Small intestine (tissue), 7 donors: ENCODE measurements around the gene CRB1. TPM values are rescaled to one million over a fixed set of nuclear protein-coding genes. Genes with fewer than 3 reads are reported as not detected.
A peak's percentile ranks its signal among the peaks of the same experiment; 100 is the strongest.

Experiments used
- DNase-seq, 2 donors: peaks; one replicate each; pipeline versions ENCODE4 v3.0.0 to v3.0.0-alpha.2; 2013
- FAIRE-seq: peaks from 2 replicates; lab custom pipeline; 2012; peaks lifted over from hg19 to GRCh38; lab: Jason Lieb, UNC
- H3K27ac ChIP-seq, 3 donors: one replicate each; pipeline ENCODE4 v1.5.1; 2013; ENCODE audit warnings: low read length in 2 of 3, mild to moderate bottlenecking in 2 of 3, control low read depth in 1 of 3, inconsistent platforms in 1 of 3, low read depth in 1 of 3, moderate library complexity in 1 of 3
- H3K27me3 ChIP-seq, 3 donors: one replicate each; pipeline ENCODE4 v1.6.1; 2013; ENCODE audit warnings: low read length in 3 of 3, inconsistent platforms in 1 of 3; ENCODE audit not compliant: control insufficient read depth in 3 of 3, insufficient read depth in 3 of 3
- H3K36me3 ChIP-seq, 3 donors: one replicate each; pipeline ENCODE4 v1.6.1; 2013; ENCODE audit warnings: low read length in 3 of 3, inconsistent platforms in 1 of 3, low read depth in 1 of 3, mild to moderate bottlenecking in 1 of 3, moderate library complexity in 1 of 3; ENCODE audit not compliant: control insufficient read depth in 3 of 3, insufficient read depth in 2 of 3
- H3K4me1 ChIP-seq, 3 donors: one replicate each; pipeline ENCODE4 v1.6.1; 2013; ENCODE audit warnings: low read length in 2 of 3, inconsistent platforms in 1 of 3, low read depth in 1 of 3, mild to moderate bottlenecking in 1 of 3, moderate library complexity in 1 of 3; ENCODE audit not compliant: control insufficient read depth in 3 of 3, insufficient read depth in 2 of 3
- H3K4me3 ChIP-seq, 3 donors: one replicate each; pipeline ENCODE4 v1.5.1; 2013; ENCODE audit warnings: low read length in 3 of 3, control low read depth in 1 of 3, inconsistent platforms in 1 of 3, low read depth in 1 of 3, mild to moderate bottlenecking in 1 of 3, moderate library complexity in 1 of 3
- H3K9me3 ChIP-seq, 2 donors: one replicate each; pipeline ENCODE4 v1.6.1; 2013; ENCODE audit warnings: low read depth in 1 of 2, low read length in 1 of 2; ENCODE audit not compliant: control insufficient read depth in 2 of 2, insufficient read depth in 1 of 2
- WGBS, 3 donors: extraction: QIAGEN DNeasy Blood & Tissue Kit; methylation state at CpG; one replicate each; pipeline ENCODE4 v1.1.7; 2013; 5-methylcytosine and 5-hydroxymethylcytosine counted together
- polyA plus RNA-seq, 4 donors: library from polyadenylated mRNA; stranded (reverse) in 3 of 4; unstranded in 1 of 4; fragments of 200-250 nt in 3 of 4; fragments of 120-200 nt in 1 of 4; gene quantifications; one replicate each; pipeline versions ENCODE4 v1.2.1 to v1.2.3, GENCODE V29; 2013
- donor health status: healthy with polysubstance abuse.
- donor health status: control.
- donor health status: control.
- donor health status: Bipolar disorder and iron deficiency.
- donor health status: healthy.

The CRB1 gene
- polyA plus RNA-seq, 4 donors: 0.06 to 0.10 TPM; not detected in 2

DNA sequence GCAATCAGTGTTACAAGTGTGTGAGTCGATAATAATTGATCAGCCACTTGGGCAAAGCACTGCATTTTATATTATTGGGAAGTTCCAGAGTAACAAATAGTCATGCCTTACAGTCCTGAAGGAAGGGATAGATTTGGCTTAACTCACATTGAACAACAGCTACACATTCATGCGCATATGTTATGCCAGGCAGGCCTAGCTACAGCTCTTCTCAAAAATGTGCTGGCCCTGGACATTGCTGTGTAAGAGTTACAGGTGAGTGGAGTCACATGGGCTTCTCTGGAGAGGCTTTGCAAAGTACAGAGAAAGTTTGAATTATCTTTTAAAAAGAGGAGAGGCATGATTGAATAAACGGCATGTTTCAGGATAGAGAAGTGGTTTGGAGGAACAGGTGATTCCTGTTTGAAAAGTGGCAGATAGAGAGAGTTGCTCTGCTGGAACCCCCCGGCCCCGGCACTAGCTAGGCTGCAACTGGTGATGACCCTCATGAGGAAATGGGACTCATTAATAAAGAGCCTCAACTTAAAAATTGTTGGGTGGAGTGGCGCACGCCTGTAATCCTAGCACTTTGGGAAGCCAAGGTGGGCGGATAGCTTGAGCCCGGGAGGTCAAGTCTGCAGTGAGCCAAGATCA is 200.6 kb downstream of the CRB1 start:
- no peak for FAIRE-seq
- Histone ChIP-seq H3K27ac (no peak overlapping the region), H3K36me3 (no peaks in the 10 kb centered on the region), H3K4me1 (no peaks in the 10 kb centered on the region), H3K9me3 (no peaks in the 10 kb centered on the region), H3K4me3 (no peak overlapping the region), H3K27me3 (peaks cover 0 to 2% (median 0%) of the 10 kb centered on the region in 3 donors)
- no peak for DNase-seq
- 83 to 90% (median 86%) methylated on average over 9 of the region's 9 CpGs for WGBS, 3 donors

DNA sequence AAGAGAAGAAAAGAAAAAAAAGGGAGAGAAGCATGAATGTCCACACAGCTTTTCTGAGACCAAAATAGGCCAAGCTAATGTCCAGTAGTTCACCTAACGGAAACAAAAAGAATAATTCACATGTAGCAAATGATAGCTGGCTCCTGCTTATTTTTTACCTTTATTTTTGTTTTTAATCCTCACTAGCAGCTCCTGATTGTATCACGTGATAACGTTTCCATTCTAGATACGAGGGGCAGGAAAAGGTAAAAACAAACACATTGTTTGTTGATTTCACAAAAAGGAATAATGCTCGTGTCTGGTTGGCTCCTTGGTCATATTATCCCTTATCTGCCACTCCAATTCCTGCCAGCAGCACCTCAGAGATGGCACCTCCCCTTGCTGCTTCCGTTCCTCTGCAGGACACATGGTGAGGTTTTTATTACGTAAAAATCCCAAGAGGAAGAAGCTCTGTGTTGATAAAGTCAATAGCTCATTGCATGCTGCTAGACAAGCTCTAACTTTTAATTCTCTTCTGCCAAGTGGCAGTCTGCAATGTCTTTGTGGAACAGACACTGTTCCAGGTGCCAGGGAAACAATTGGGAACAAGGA is 201.7 kb downstream of the CRB1 start:
- H3K4me1 ChIP-seq: no peaks in the 10 kb centered on the region
- no peak overlapping the region for H3K4me3 ChIP-seq
- FAIRE-seq (no peak), DNase-seq (no peak)
- H3K9me3 ChIP-seq: no peaks in the 10 kb centered on the region
- peaks cover 0 to 2% (median 2%) of the 10 kb centered on the region in 3 donors for H3K27me3 ChIP-seq
- 58 to 62% (median 61%) methylated on average over 7 of the region's 7 CpGs for WGBS, 3 donors
- no peaks in the 10 kb centered on the region for H3K36me3 ChIP-seq
- no peak overlapping the region for H3K27ac ChIP-seq

DNA sequence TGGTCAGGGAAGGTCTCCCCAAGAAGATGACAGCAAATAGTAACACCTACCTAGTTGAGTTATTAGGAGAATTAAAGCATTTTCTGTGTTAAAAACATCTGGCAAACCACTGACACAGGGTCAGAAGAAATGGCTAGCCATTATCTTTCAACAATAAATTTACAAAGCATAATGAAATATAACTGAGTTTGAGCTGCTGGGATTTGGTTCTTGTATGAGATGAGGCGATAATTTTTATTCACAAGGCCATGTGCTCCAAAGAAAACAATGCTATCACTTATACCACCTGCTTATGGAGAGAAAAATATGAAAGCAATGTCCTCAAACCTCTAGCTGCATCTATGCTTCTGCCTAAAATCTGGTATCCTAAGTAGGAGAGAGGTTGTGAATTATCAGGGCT is 202.3 kb downstream of the CRB1 start:
- 81 to 91% (median 85%) methylated on average over 1 of the region's 1 CpG for WGBS, 3 donors
- DNase-seq: no peak
- H3K27me3 ChIP-seq: peaks cover 0 to 2% (median 2%) of the 10 kb centered on the region in 3 donors
- no peak overlapping the region for H3K4me3 ChIP-seq
- no peaks in the 10 kb centered on the region for H3K4me1 ChIP-seq
- H3K9me3 ChIP-seq: no peaks in the 10 kb centered on the region
- FAIRE-seq: no peak
- H3K27ac ChIP-seq: no peak overlapping the region
- no peaks in the 10 kb centered on the region for H3K36me3 ChIP-seq

DNA sequence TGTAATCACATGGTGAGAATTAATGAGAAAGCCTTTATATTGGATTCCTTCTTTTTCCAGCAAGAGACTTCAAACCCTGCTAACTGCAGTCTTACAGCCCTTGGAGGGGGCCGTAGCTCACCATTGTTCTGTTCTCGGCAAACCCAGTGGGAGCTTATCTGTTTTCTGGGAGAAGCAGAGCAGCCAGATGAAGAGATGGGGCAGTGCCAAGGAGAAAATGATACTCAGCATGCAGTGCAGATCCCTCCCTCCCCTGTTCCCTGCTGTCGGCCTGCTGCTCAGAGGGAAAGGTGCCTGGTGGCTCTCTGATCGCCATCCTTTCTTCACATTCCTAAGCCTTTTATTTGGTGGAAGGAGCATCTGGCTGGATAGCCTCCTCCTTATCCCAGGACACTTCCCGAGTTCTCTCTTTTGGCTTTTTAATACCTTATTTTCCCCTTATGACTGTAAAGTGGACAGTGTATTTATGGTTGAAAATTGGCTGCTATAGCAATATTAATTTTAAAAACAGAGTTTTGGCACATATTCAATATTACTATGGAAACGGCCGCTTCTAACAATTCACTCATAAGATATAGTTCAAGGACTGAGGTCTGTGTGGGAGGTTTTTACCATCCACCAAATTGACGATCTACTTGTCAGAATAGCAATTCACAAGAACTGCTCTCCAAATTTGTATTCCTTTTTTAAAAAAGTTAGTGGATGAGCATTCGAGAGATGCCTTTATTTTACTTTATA is 203.4 kb downstream of the CRB1 start:
- H3K4me1 ChIP-seq: no peaks in the 10 kb centered on the region
- 65 to 79% (median 72%) methylated on average over 9 of the region's 9 CpGs for WGBS, 3 donors
- no peaks in the 10 kb centered on the region for H3K36me3 ChIP-seq
- FAIRE-seq (no peak), DNase-seq (no peak)
- no peak overlapping the region for H3K27ac ChIP-seq
- peaks cover 0 to 2% (median 2%) of the 10 kb centered on the region in 3 donors for H3K27me3 ChIP-seq
- H3K4me3 ChIP-seq: no peak overlapping the region
- H3K9me3 ChIP-seq: no peaks in the 10 kb centered on the region

DNA sequence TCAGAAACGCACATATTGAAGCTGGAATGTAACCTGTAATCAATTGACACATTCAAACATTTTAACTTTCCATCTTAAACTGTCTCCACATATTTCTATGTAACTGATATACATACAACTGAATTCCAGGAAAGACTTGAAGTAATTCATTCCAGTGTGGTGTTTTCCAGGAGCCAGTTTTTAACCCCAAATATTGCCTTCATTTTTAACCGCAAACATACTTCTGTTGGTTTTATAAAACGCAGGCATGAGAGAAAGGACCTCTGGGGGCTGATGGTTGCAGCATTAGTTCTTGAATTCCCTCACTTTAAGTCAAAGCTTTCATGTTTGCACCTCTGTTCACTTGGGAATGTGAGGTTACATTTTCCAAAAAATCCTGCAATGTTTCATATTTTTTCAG is 204.1 kb downstream of the CRB1 start:
- no peak for FAIRE-seq
- Histone ChIP-seq H3K27ac (no peak overlapping the region), H3K4me3 (no peak overlapping the region), H3K9me3 (no peaks in the 10 kb centered on the region), H3K27me3 (peaks cover 0 to 2% (median 2%) of the 10 kb centered on the region in 3 donors), H3K4me1 (no peaks in the 10 kb centered on the region), H3K36me3 (no peaks in the 10 kb centered on the region)
- DNase-seq: no peak
- WGBS, 3 donors: 90 to 97% (median 95%) methylated on average over 3 of the region's 3 CpGs

DNA sequence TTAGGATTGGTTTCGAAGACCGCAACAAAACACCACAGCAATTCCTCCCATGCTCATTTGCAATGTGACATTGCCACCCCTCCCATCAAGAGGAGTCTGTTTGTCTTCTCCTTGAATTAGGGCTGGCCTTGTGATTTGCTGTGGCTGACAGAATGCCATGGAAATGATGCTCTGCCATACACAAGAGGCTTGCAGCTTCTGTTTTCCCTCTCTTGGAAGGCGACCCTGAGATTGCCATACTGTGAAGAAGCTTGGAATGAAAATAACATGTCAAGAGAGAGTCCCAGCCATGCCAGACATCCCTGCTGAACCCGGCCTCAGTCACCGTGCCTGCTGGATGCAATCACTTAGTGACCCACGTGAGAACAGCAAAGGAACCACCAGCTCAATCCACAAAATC is 212.4 kb downstream of the CRB1 start:
- H3K9me3 ChIP-seq: no peaks in the 10 kb centered on the region
- FAIRE-seq: no peak
- no peak overlapping the region for H3K27ac ChIP-seq
- no peak overlapping the region for H3K4me3 ChIP-seq
- no peak for DNase-seq
- H3K36me3 ChIP-seq: no peaks in the 10 kb centered on the region
- H3K27me3 ChIP-seq: no peaks in the 10 kb centered on the region
- H3K4me1 ChIP-seq: no peaks in the 10 kb centered on the region
- 79 to 86% (median 84%) methylated on average over 6 of the region's 6 CpGs for WGBS, 3 donors

DNA sequence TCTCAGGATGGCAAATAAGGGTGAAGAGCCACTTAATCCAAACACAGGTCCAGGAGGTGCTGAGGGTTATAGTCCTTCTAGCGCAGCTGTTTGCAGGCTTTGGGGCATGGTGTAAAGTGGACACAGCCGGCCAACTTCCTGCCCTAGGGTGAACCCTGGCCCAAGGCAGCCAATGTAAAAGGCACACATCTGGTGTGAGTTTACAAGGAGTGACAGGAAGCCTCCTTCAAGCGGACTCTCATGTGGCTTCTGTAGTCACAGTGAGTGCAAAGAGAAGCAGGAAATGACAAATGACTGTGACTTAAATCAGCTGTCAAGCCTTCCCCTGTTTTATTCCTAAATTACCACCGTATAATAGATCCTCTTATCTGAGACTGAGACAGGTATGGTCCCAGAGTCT is 213.0 kb downstream of the CRB1 start:
- no peak overlapping the region for H3K27ac ChIP-seq
- no peaks in the 10 kb centered on the region for H3K27me3 ChIP-seq
- H3K36me3 ChIP-seq: no peaks in the 10 kb centered on the region
- WGBS, 3 donors: 38 to 44% (median 40%) methylated on average over 4 of the region's 4 CpGs
- FAIRE-seq (no peak), DNase-seq (no peak)
- H3K9me3 ChIP-seq: no peaks in the 10 kb centered on the region
- no peak overlapping the region for H3K4me3 ChIP-seq
- no peaks in the 10 kb centered on the region for H3K4me1 ChIP-seq

DNA sequence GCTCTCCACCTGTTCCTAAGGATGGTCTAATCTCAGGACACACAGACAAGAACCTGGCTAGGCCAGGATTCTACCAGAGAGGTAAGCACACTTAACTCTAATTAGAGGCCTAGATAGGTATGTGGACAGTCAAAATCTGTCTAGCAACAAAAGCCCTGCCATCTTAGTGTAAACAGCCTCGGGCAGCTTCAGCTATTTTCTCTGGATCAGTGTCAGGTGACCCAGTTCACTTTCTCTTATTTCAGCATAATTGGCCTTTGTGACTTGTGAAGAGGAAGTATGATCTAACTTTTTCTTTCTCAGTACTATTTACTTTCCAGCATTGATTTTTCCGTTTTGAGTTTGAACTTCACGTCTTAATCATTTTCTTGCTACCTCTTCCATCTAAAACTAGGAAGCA is 217.7 kb downstream of the CRB1 start:
- no peaks in the 10 kb centered on the region for H3K36me3 ChIP-seq
- DNase-seq (peak in 1 of 2 donors; percentile 46), FAIRE-seq (no peak)
- 22 to 40% (median 31%) methylated on average over 3 of the region's 3 CpGs for WGBS, 3 donors
- no peaks in the 10 kb centered on the region for H3K4me1 ChIP-seq
- H3K4me3 ChIP-seq: no peak overlapping the region
- no peak overlapping the region for H3K27ac ChIP-seq
- no peaks in the 10 kb centered on the region for H3K9me3 ChIP-seq
- no peaks in the 10 kb centered on the region for H3K27me3 ChIP-seq
